NCI-H128 (cell line): ENCODE measurements around the gene TDRD3.

ENCODE experiments used
- DNase-seq: peaks from one replicate; lab custom pipeline; 2025; ENCODE audit not compliant: unreplicated experiment; lab: John Stamatoyannopoulos, UW

Gene TDRD3

GRCh38 chr13:60572003-60572798 is 175.2 kb downstream of the TDRD3 start:
- no peak for DNase-seq

- no peak for DNase-seq
Observed at GRCh38 chr13:60572855-60573254, 175.8 kb downstream of the TDRD3 start.

- no peak for DNase-seq
Observed at GRCh38 chr13:60574735-60575134, 177.7 kb downstream of the TDRD3 start.

DNA sequence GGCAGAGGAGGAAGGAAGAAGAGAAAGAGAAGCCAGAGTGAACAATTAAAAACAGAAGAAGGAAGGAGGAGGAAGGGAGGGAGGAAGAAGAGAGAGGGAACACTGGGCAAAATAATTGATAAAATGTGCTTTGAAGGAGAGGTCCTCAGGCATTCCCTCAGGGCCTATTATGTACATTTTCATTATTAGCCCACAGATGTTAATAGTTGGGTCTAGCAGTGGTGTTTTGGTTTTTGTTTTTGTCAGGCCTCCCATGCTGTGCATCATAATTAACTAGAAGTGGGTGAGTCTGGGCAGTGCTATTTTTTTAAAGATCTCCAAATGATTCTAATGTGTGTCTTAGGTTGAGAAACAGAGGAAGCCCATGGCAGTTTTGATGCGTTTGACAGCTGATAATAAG is 178.1 kb downstream of the TDRD3 start:
- no peak for DNase-seq

- DNase-seq: no peak
Observed at GRCh38 chr13:60577761-60578160, 180.7 kb downstream of the TDRD3 start.

DNA sequence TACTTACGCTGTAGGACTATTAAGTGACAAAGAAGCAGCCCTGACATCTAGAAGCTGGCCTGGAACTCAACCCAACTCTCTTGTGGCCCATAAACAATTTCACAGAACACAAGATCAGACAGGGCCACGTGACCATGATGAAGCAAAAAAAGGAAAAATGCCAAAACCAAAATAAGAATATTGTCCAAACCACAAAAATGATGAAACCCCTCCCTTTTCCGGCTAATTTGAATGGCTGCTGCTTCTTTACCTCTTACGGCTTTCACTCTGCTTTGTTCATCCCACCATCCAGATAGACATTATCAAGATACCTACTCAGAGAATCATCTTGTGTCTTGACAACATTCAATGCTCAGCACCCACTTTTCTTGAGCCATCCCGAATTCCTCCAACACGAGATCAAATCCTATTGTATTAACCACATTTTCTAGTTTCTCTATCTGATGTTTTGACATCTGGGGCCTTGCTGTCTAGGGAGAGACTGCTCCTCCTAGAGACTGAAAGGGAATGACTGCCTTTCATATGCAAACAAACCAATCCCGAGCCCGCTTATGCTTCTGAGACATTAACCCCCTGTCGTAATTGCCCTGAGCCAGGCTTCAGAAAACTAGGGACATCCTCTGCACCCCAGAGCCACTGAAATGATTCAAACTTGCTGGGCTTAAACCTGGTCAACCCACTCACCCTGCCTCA is 186.3 kb downstream of the TDRD3 start:
- DNase-seq: no peak

- no peak for DNase-seq
Observed at GRCh38 chr13:60583911-60584753, 187.1 kb downstream of the TDRD3 start.

- no peak for DNase-seq
Observed at GRCh38 chr13:60584976-60585375, 188.0 kb downstream of the TDRD3 start.

GRCh38 chr13:60590800-60591747 is 194.1 kb downstream of the TDRD3 start:
- no peak for DNase-seq

DNA sequence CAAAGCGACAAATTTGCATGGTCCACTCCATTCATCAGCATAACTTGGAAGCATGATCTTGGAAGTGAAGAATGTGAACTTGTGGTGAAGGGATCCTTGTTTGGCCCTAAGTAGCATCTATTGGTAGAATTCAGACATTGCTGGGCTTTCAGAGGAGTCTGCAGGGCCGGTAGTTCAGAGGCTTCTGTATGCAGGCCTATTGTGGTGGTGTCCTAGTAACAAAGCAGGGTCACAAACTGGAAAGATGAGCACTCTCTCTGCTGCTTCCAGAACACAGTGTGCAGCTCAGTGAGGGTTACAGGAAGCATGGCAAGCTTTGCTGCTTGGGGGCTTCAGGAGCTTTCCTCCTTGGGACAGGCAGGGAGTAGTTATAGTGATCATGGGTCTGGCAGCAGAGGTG is 206.0 kb downstream of the TDRD3 start:
- DNase-seq: no peak

- no peak for DNase-seq
Observed at GRCh38 chr13:60604058-60604457, 207.0 kb downstream of the TDRD3 start.

- DNase-seq: no peak
Observed at GRCh38 chr13:60608954-60609353, 211.9 kb downstream of the TDRD3 start.

DNA sequence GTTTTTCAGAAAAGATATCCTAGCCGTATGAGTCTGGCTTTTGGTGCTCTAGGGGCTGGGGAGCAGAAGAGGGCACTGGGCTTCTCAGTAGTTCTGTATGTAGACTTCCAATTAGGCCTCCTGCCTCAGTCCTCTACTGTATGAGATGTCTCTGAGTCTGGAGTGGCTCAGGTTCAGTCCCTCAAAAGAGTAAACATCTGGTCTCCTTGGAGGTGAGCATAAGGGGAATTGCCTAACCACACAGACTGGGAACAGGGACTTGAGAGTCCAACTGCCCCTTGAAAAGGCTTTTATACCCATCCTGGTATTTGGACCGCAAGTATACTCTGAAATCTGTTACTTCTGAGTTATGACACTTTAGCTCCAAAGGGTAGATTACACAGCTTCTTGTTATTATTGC is 214.5 kb downstream of the TDRD3 start:
- DNase-seq: no peak

- no peak for DNase-seq
Observed at GRCh38 chr13:60612593-60612992, 215.6 kb downstream of the TDRD3 start.

- no peak for DNase-seq
Observed at GRCh38 chr13:60613080-60613479, 216.1 kb downstream of the TDRD3 start.

DNA sequence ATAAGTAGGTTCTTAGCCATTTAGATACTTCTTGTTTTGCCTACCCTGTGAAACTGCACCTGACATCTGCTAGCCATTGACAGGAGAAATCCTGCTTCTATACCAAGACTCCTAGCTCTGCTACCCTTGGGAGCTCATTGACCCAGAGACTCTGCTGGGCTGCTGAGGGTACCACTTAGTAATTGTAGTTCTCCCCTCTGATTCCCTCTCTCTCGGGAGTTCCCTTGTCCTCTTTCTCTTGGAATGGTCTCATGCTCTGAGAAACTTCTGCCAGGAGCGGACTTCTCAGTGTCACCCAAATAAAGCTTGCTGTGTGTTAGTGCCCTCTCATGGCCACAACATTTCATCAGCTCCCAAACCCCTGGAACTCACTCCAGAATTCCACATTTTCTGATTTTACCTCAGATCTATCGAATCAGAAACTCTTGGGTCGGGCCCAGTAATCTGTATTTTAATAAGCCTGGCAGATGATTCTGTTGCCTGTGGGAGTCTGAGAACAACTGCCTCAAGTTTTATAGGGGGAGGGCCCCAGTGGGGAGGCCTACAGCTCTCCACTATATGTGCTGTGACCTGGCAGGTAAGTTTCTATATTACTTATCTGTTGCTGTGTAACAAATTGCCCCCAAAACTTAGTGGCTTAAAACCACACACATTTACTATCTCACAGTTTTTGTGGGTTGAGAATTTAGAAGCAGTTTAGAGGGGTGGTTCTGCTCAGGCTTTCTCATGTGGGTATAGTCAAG is 221.1 kb downstream of the TDRD3 start:
- no peak for DNase-seq

DNA sequence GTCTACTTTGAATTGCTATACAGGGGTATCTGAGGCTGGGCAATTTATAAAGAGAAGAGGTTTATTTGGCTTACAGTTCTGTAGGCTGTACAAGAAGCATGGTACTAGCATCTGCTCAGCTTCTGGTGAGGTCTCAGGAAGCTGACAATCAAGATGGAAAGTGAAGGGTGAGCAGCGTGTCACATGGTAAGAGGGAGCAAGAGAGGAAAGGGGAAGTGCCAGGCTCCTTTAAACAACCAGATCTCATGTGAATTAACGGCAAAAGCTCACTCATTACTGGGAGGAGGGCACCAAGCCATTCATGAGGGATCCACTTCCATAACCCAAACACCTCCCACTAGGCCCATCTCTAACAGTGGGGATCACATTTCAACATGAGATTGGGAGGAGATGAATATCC is 222.4 kb downstream of the TDRD3 start:
- no peak for DNase-seq

- DNase-seq: no peak
Observed at GRCh38 chr13:60620611-60621395, 223.8 kb downstream of the TDRD3 start.

- DNase-seq: no peak
Observed at GRCh38 chr13:60623151-60623550, 226.1 kb downstream of the TDRD3 start.
